ENCODE measurements around the gene PRKCA.

- TF ChIP-seq, protein P1, sequence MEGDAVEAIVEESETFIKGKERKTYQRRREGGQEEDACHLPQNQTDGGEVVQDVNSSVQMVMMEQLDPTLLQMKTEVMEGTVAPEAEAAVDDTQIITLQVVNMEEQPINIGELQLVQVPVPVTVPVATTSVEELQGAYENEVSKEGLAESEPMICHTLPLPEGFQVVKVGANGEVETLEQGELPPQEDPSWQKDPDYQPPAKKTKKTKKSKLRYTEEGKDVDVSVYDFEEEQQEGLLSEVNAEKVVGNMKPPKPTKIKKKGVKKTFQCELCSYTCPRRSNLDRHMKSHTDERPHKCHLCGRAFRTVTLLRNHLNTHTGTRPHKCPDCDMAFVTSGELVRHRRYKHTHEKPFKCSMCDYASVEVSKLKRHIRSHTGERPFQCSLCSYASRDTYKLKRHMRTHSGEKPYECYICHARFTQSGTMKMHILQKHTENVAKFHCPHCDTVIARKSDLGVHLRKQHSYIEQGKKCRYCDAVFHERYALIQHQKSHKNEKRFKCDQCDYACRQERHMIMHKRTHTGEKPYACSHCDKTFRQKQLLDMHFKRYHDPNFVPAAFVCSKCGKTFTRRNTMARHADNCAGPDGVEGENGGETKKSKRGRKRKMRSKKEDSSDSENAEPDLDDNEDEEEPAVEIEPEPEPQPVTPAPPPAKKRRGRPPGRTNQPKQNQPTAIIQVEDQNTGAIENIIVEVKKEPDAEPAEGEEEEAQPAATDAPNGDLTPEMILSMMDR (IDR thresholded peaks at IDR 0.05), result no peak
- TF ChIP-seq POLR2A (IDR thresholded peaks at IDR 0.05) (no peak), EP300 (IDR thresholded peaks at IDR 0.05) (no peak)
Measured at GRCh38 chr17:66319226-66319625, 16.8 kb downstream of the PRKCA start.
